SK-N-SH treated with all-trans-retinoic acid at 6 μM for 48 hours (cell line): ENCODE measurements around the gene HOPX.

Experiments used
- ATAC-seq: fragments of 200-7000 bp; cut with Tn5 transposase; 3 replicates; pipeline ENCODE4 v1.9.1; 2020; ENCODE audit warnings: mild to moderate bottlenecking, moderate library complexity
- BACH2 ChIP-seq: fragments of 250-450 bp; sonication (Bioruptor Pico); IDR thresholded peaks from 2 replicates; pipeline ENCODE4 v1.9.0; 2021; ENCODE audit warnings: mild to moderate bottlenecking, borderline replicate concordance
- CSDC2 ChIP-seq: fragments of 250-450 bp; sonication (Bioruptor Pico); IDR thresholded peaks from 2 replicates; pipeline ENCODE4 v1.5.0; 2020; ENCODE audit warnings: mild to moderate bottlenecking, moderate library complexity
- ISL1 ChIP-seq: fragments of 250-450 bp; sonication (Bioruptor Pico); IDR thresholded peaks from 2 replicates; pipeline ENCODE4 v2.1.2; 2022; ENCODE audit warnings: mild to moderate bottlenecking, moderate library complexity
- OSR1 ChIP-seq: fragments of 250-450 bp; sonication (Bioruptor Pico); IDR thresholded peaks from 2 replicates; pipeline ENCODE4 v1.8.0; 2022; ENCODE audit warnings: moderate library complexity, mild to moderate bottlenecking, inconsistent platforms
- PPARA ChIP-seq: fragments of 250-450 bp; sonication (Bioruptor Pico); IDR thresholded peaks from 2 replicates; pipeline ENCODE4 v1.5.0; 2020; ENCODE audit warnings: mild to moderate bottlenecking, borderline replicate concordance
- RARB ChIP-seq: fragments of 250-450 bp; sonication (Bioruptor Pico); IDR thresholded peaks from 2 replicates; pipeline ENCODE4 v1.8.0; 2021; ENCODE audit warnings: mild to moderate bottlenecking, moderate library complexity
- SNAI2 ChIP-seq: fragments of 250-450 bp; sonication (Bioruptor Pico); IDR thresholded peaks from 2 replicates; pipeline ENCODE4 v1.5.0; 2020; ENCODE audit warnings: mild to moderate bottlenecking, moderate library complexity
- TCF4 ChIP-seq: fragments of 250-450 bp; sonication (Bioruptor Pico); IDR thresholded peaks from 2 replicates; pipeline ENCODE4 v1.8.0; 2021; ENCODE audit warnings: mild to moderate bottlenecking, moderate library complexity, borderline replicate concordance
- TOX ChIP-seq: fragments of 250-450 bp; sonication (Bioruptor Pico); IDR thresholded peaks from 2 replicates; pipeline ENCODE4 v1.8.0; 2021; ENCODE audit warnings: mild to moderate bottlenecking, moderate library complexity, borderline replicate concordance
- ZC3H10 ChIP-seq: fragments of 250-450 bp; sonication (Bioruptor Pico); IDR thresholded peaks from 2 replicates; pipeline ENCODE4 v1.5.1; 2021; ENCODE audit warnings: mild to moderate bottlenecking, moderate library complexity
- ZFP3 ChIP-seq: fragments of 250-450 bp; sonication (Bioruptor Pico); IDR thresholded peaks from 2 replicates; pipeline ENCODE4 v1.5.0; 2020; ENCODE audit warnings: mild to moderate bottlenecking, moderate library complexity
- ZFP30 ChIP-seq: fragments of 450-650 bp; formaldehyde crosslinking; IDR thresholded peaks from 2 replicates; pipeline ENCODE4 v1.5.0; 2022; ENCODE audit warnings: mild to moderate bottlenecking, moderate library complexity
- ZNF565 ChIP-seq: fragments of 450-650 bp; formaldehyde crosslinking; conservative IDR thresholded peaks from 2 replicates; pipeline ENCODE4 v1.5.0; 2020; ENCODE audit warnings: low read depth, mild to moderate bottlenecking, moderate library complexity
- ZNF8 ChIP-seq: fragments of 450-650 bp; formaldehyde crosslinking; IDR thresholded peaks from 2 replicates; pipeline ENCODE4 v1.5.0; 2020; ENCODE audit warnings: mild to moderate bottlenecking, moderate library complexity
- TF ChIP-seq, protein P1 (sequence below): fragments of 250-450 bp; sonication (Bioruptor Pico); IDR thresholded peaks from 2 replicates; pipeline ENCODE4 v1.8.0; 2020; ENCODE audit warnings: mild to moderate bottlenecking, moderate library complexity, borderline replicate concordance
- TF ChIP-seq, protein P2 (sequence below): fragments of 250-450 bp; sonication (Bioruptor Pico); IDR thresholded peaks from 2 replicates; pipeline ENCODE4 v1.5.1; 2021; ENCODE audit warnings: mild to moderate bottlenecking, moderate library complexity
- TF ChIP-seq, protein P3 (sequence below): fragments of 250-450 bp; sonication (Bioruptor Pico); IDR thresholded peaks from 2 replicates; pipeline ENCODE4 v1.5.0; 2020; ENCODE audit warnings: mild to moderate bottlenecking, moderate library complexity
- TF ChIP-seq, protein P4 (sequence below): fragments of 250-450 bp; sonication (Bioruptor Pico); IDR thresholded peaks from 2 replicates; pipeline ENCODE4 v1.8.0; 2021; ENCODE audit warnings: low read depth, mild to moderate bottlenecking, moderate library complexity, borderline replicate concordance
- TF ChIP-seq, protein P5 (sequence below): fragments of 250-450 bp; sonication (Bioruptor Pico); IDR thresholded peaks from 2 replicates; pipeline ENCODE4 v1.5.1; 2020; ENCODE audit warnings: low read depth, mild to moderate bottlenecking, moderate library complexity

HOPX gene

DNA sequence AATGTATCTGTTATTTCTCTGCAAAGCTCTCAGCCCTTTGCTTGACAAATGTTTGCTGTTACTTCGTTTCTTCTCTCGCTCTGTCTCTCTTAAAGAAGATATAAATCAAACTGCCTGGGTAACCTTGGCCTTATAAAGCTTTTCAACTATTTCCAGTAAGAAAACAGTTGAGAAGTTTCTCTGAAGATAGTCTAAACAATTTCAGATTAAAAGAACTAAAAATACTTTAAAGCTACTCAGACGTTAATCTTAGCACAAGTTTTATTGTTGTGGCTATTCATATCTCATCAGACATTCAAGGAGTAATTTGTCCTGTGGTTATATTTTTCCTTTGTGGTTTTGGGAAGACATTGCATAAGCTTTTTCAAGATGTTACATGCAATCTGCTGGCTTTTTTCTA, 22.6 kb downstream of the HOPX start:
- no peak for ATAC-seq
- TF ChIP-seq SNAI2 (CRISPR knock-in tag) = no peak
- TF ChIP-seq ZFP30 (CRISPR knock-in tag) = no peak
- TF ChIP-seq TCF4 (CRISPR knock-in tag) = no peak
- TF ChIP-seq CSDC2 (CRISPR knock-in tag) = no peak
- TF ChIP-seq OSR1 (CRISPR knock-in tag) = no peak
- TF ChIP-seq PPARA (CRISPR knock-in tag) = no peak
- TF ChIP-seq, protein P1, sequence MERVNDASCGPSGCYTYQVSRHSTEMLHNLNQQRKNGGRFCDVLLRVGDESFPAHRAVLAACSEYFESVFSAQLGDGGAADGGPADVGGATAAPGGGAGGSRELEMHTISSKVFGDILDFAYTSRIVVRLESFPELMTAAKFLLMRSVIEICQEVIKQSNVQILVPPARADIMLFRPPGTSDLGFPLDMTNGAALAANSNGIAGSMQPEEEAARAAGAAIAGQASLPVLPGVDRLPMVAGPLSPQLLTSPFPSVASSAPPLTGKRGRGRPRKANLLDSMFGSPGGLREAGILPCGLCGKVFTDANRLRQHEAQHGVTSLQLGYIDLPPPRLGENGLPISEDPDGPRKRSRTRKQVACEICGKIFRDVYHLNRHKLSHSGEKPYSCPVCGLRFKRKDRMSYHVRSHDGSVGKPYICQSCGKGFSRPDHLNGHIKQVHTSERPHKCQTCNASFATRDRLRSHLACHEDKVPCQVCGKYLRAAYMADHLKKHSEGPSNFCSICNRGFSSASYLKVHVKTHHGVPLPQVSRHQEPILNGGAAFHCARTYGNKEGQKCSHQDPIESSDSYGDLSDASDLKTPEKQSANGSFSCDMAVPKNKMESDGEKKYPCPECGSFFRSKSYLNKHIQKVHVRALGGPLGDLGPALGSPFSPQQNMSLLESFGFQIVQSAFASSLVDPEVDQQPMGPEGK (CRISPR knock-in tag) = no peak
- TF ChIP-seq ZNF8 = no peak

DNA sequence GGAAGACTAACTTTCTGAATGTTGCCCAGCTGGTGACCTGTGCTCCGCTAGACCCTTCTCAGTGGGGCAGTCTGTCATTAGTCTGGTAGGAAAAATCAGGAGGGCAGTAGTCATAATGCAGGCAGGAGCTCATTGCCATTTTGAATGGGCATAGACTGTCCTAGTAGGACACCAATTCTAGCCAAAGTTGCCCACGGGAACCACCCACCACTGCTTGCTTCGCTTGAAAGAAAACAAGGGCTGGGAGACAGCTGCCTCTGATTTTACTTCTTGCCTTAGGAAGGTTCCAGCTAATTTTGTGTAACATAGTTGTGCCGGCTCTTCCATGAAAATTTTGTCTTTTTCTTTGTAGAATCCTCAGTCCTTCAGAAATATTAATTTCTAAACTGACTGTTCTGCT, 23.3 kb downstream of the HOPX start:
- ATAC-seq = no peak

DNA sequence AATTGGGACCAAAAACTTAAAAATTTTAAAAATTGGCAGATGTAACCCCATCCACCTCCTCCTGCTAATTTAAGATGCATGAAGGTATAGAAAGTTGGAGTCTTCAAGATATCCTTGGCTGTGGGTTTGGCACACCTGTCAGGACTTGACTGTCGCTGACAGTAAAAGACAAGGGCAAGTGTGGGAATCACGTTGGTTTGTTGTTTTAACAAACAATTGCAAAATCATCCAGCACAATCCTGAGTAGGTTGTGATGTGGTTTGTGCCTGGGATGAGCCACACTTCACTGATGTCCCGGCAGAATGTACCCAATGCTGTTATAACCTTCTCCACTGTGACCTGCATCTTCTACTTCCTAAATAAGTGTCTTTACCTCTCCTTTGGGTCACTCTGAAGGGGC, 24.0 kb downstream of the HOPX start:
- no peak for ATAC-seq
- no peak for TF ChIP-seq PPARA (CRISPR knock-in tag)
- TF ChIP-seq BACH2 (CRISPR knock-in tag) = no peak
- no peak for TF ChIP-seq TCF4 (CRISPR knock-in tag)

More for the DNA sequence above, 23.3 kb downstream of the HOPX start:
- TF ChIP-seq, protein P2, sequence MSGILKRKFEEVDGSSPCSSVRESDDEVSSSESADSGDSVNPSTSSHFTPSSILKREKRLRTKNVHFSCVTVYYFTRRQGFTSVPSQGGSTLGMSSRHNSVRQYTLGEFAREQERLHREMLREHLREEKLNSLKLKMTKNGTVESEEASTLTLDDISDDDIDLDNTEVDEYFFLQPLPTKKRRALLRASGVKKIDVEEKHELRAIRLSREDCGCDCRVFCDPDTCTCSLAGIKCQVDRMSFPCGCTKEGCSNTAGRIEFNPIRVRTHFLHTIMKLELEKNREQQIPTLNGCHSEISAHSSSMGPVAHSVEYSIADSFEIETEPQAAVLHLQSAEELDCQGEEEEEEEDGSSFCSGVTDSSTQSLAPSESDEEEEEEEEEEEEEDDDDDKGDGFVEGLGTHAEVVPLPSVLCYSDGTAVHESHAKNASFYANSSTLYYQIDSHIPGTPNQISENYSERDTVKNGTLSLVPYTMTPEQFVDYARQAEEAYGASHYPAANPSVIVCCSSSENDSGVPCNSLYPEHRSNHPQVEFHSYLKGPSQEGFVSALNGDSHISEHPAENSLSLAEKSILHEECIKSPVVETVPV (CRISPR knock-in tag) = no peak
- TF ChIP-seq ZNF565 (CRISPR knock-in tag) (no peak), ZFP30 (CRISPR knock-in tag) (no peak), PPARA (CRISPR knock-in tag) (no peak), TCF4 (CRISPR knock-in tag) (no peak), ZNF8 (no peak), SNAI2 (CRISPR knock-in tag) (no peak), ZFP3 (CRISPR knock-in tag) (no peak)
- TF ChIP-seq, protein P3, sequence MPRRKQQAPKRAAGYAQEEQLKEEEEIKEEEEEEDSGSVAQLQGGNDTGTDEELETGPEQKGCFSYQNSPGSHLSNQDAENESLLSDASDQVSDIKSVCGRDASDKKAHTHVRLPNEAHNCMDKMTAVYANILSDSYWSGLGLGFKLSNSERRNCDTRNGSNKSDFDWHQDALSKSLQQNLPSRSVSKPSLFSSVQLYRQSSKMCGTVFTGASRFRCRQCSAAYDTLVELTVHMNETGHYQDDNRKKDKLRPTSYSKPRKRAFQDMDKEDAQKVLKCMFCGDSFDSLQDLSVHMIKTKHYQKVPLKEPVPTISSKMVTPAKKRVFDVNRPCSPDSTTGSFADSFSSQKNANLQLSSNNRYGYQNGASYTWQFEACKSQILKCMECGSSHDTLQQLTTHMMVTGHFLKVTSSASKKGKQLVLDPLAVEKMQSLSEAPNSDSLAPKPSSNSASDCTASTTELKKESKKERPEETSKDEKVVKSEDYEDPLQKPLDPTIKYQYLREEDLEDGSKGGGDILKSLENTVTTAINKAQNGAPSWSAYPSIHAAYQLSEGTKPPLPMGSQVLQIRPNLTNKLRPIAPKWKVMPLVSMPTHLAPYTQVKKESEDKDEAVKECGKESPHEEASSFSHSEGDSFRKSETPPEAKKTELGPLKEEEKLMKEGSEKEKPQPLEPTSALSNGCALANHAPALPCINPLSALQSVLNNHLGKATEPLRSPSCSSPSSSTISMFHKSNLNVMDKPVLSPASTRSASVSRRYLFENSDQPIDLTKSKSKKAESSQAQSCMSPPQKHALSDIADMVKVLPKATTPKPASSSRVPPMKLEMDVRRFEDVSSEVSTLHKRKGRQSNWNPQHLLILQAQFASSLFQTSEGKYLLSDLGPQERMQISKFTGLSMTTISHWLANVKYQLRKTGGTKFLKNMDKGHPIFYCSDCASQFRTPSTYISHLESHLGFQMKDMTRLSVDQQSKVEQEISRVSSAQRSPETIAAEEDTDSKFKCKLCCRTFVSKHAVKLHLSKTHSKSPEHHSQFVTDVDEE (CRISPR knock-in tag) = no peak
- TF ChIP-seq, all 23 proteins: peak for 0

DNA sequence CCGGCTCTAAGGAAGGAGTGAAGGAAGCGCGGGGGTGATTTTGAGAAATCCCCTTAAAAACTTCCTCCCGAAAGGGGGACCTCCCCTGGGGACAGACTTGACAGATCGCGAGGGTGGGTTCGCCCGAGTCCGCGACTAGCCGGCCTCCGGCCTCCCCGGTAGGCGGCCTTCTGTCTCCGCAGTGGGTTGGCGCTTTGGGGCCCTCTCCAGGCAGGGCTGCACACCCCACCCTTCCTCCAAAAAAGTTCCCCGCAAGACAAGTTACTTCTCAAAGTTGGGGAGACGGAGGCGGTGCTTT, 24.8 kb downstream of the HOPX start:
- peak; percentile 27; the same call in 2 of the 3 replicates for ATAC-seq
- TF ChIP-seq TOX (CRISPR knock-in tag) (no peak), ZFP3 (CRISPR knock-in tag) (no peak), OSR1 (CRISPR knock-in tag) (no peak), RARB (CRISPR knock-in tag) (no peak), ZNF565 (CRISPR knock-in tag) (no peak), ZC3H10 (CRISPR knock-in tag) (no peak), ISL1 (CRISPR knock-in tag) (no peak), BACH2 (CRISPR knock-in tag) (no peak), ZFP30 (CRISPR knock-in tag) (no peak), CSDC2 (CRISPR knock-in tag) (no peak)
- TF ChIP-seq, protein P1 (CRISPR knock-in tag) = no peak
- TF ChIP-seq, protein P4, sequence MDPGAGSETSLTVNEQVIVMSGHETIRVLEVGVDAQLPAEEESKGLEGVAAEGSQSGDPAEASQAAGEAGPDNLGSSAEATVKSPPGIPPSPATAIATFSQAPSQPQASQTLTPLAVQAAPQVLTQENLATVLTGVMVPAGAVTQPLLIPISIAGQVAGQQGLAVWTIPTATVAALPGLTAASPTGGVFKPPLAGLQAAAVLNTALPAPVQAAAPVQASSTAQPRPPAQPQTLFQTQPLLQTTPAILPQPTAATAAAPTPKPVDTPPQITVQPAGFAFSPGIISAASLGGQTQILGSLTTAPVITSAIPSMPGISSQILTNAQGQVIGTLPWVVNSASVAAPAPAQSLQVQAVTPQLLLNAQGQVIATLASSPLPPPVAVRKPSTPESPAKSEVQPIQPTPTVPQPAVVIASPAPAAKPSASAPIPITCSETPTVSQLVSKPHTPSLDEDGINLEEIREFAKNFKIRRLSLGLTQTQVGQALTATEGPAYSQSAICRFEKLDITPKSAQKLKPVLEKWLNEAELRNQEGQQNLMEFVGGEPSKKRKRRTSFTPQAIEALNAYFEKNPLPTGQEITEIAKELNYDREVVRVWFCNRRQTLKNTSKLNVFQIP (CRISPR knock-in tag) = no peak
- TF ChIP-seq, protein P5, sequence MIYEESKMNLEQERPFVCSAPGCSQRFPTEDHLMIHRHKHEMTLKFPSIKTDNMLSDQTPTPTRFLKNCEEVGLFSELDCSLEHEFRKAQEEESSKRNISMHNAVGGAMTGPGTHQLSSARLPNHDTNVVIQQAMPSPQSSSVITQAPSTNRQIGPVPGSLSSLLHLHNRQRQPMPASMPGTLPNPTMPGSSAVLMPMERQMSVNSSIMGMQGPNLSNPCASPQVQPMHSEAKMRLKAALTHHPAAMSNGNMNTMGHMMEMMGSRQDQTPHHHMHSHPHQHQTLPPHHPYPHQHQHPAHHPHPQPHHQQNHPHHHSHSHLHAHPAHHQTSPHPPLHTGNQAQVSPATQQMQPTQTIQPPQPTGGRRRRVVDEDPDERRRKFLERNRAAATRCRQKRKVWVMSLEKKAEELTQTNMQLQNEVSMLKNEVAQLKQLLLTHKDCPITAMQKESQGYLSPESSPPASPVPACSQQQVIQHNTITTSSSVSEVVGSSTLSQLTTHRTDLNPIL (CRISPR knock-in tag) = no peak
- TF ChIP-seq, protein P3 (CRISPR knock-in tag) = no peak
